Testis (tissue), 2 donors: Measurements from ENCODE around the gene SPEM2.

Source experiments
- CTCF ChIP-seq, 3 experiments: fragments of 450-650 bp in 2 of 3; fragments of 200-600 bp in 1 of 3; sonication (generic) in 1 of 3; IDR thresholded peaks; one replicate each; pipeline ENCODE4 v1.5.1; 2016 to 2019; ENCODE audit warnings: antibody characterized with exemption in 3 of 3, mild to moderate bottlenecking in 2 of 3, moderate library complexity in 1 of 3
- POLR2A ChIP-seq: fragments of 450-650 bp; IDR thresholded peaks from one replicate; pipeline ENCODE4 v1.6.1; 2017; ENCODE audit warnings: antibody characterized with exemption, mild to moderate bottlenecking, moderate library complexity

GRCh38 chr17:7426896-7427489 lies 1.6 kb downstream of the SPEM2 start:
- TF ChIP-seq CTCF (IDR thresholded peaks at IDR 0.05) (no peak), POLR2A (no peak)
